NCI-H526 treated with DMSO at 0.1 percent for 48 hours (cell line): ENCODE measurements around the gene DNAAF3.
"Not testable (repeated sequence)": the region's sequence is repeated elsewhere in the genome, so short reads cannot be mapped to it uniquely, and the experiment has no call there.

ENCODE experiments used
- DNase-seq: peaks from one replicate; lab custom pipeline; 2025; lab: John Stamatoyannopoulos, UW

DNAAF3 gene

GRCh38 chr19:55175117-55175867 is 8.9 kb upstream of the DNAAF3 start:
- DNase-seq = peak; percentile 39

- DNase-seq = no peak
These were observed 8.2 kb upstream of the DNAAF3 start for GRCh38 chr19:55174425-55175116.

- DNase-seq = peak; percentile 62
These were observed 7.4 kb upstream of the DNAAF3 start for GRCh38 chr19:55173714-55174409.

DNA sequence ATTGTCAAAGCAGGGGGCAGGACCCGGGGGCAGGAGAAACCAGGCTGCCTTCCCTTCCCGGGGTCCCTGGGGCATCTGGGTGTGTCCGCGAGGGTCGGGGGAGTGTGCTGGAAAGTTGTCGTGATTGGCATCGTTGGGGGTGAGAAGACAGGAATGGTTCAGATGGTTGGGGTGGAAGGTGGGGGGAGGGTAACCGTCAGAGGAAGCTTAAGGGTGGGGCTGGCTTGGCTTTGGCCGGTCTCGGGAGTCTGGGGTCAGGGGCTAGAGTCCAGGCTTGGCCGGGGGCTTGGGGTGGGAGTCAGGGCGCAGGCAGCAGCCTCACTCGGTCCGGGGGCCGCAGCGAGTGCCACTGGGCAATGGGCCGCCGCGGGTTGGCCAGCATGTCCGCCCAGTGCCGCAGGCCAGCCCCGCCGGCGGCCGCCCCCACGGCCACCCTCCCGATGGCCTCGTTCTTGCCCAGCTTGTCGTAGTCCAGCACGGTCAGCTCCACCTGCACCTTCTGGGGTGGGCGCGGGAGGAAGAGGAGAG is 6.8 kb upstream of the DNAAF3 start:
- no peak for DNase-seq

- no peak for DNase-seq
These were observed 6.3 kb upstream of the DNAAF3 start for GRCh38 chr19:55172741-55173140.

DNA sequence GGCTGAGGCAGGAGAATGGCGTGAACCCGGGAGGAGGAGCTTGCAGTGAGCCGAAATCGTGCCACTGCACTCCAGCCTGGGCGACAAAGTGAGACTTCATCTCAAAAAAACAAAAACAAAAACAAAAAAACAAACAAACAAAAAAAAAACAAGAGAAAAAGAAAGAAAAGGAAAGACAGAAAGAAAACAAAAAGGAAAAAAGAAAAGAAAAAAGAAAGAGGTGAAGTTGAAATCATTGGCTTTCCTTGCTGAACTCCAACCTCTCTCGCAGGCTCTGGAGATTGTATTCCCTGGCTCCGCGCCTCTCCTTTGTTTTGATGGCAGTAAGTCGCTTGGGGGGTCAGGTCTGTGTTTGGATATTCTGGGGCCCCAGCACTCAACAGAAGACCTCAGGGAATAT is 5.9 kb upstream of the DNAAF3 start:
- DNase-seq = not testable (repeated sequence)

DNA sequence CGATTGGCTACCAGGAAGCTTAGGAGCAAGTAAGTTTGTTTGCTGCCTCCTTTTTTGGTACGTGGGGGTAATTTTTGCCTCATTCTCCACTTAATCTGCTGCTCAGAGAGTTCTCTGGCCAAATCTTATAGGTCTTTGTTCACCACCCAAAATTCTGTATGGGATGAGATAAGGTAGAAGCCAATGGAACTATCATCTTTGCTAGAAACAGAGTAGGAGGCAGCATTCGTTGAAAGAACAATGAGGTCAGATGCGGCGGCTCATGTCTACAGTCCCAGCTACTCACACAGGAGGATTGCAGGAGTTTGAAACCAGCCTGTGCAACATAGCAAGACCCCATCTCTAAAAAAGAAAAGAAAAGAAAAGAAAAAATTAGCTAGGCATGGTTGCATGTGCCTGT is 5.0 kb upstream of the DNAAF3 start:
- no peak for DNase-seq

DNA sequence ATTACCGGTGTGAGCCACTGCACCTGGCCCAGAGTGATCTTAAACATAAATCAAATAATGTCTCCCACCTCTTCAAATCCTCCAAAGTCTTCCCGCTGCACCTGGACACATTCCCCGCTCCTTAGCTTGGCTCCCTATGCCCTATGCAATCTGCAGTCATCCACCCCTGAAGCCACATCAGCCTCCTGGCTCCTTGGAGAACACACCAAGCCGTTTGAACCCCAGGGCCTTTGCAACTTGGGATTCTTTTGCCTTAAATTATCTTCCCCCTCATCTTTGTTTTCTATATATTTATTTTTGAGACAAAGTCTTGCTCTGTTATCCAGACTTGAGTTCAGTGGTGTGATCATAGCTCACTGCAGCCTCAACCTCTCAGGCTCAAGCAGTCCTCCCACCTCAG is 2.7 kb upstream of the DNAAF3 start:
- DNase-seq = no peak

DNA sequence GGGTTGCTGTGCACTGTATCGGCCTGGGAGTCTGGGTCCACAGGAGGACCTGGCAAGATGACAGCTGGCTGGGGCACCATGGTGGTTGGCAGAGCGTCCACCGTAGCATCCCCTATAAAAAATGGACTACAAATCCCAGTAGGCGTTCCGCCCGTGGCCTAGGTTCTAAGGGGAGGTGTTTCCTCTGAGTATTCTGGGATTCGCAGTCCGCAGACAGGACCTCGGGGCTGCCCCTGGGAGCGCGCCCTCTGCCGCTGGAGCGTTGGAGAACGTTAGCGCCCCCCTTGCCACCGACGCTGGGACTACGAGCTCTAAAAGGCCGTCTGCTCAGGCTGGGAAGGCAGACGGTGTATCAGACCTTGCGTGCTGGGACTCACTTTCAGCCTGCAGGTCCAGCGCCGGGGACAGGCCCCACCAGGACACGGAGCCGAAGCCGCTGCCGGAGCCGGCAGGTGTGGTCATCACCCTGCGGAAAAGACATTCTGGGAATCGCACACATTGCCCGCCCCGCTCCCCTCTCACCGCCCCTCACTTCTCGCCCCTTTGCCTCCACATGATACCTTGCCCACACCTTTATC is 372 bp downstream of the DNAAF3 start:
- peak; percentile 81 for DNase-seq

DNA sequence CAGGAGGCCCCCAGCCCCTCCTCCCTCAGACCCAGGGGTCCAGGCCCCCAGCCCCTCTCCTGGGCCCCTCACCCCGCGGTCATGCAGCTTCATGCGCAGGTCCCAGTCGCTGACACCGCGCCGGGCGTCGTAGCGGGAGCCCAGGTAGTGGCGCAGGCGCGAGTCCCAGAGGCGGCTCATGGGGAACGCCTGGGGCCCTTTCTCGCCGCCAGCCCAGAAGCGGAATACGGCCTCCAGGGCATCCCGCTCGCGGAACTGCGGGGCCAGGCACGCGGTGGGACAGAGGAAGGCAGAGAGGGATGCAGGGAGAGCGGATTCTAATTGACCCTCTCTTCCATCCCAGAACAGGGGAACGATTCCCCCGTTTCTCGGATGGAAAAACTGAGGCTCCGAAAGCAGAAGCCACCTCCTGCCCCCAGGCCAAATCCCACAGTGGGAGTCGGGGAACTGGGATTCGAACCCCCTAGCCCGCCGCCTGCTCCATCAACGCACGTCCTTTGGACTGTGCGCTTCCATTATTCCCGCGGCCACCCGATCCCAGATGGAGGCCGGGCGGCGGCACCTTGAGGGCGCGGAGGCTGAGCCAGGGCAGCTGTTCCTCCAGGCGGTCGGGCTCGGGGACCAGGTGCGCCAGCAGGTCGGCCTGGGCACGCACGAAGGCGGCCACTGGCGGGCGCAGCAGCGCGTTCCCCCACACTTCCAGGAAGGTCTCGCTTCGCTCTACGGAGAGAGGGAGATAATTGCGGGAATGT is 4.7 kb downstream of the DNAAF3 start:
- no peak for DNase-seq

DNA sequence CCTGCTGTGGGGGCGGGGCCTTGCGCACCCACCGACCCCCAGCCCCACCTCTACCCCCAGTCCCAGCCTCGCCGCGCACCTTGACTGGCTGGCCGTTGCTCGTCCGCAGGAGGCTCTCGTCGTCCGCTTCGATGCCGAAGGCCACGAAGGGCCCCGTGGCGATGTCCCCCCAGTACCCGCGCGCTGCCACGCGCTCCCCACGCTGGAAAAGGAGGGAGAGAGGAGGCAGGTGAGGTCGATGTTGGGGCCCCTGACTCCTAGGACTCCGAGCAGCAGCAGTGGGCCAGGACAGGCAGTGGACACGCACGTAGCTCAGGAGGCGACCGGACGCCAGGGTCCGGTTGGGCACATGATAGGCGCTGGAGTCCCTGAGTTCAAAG is 5.4 kb downstream of the DNAAF3 start:
- DNase-seq = no peak

DNA sequence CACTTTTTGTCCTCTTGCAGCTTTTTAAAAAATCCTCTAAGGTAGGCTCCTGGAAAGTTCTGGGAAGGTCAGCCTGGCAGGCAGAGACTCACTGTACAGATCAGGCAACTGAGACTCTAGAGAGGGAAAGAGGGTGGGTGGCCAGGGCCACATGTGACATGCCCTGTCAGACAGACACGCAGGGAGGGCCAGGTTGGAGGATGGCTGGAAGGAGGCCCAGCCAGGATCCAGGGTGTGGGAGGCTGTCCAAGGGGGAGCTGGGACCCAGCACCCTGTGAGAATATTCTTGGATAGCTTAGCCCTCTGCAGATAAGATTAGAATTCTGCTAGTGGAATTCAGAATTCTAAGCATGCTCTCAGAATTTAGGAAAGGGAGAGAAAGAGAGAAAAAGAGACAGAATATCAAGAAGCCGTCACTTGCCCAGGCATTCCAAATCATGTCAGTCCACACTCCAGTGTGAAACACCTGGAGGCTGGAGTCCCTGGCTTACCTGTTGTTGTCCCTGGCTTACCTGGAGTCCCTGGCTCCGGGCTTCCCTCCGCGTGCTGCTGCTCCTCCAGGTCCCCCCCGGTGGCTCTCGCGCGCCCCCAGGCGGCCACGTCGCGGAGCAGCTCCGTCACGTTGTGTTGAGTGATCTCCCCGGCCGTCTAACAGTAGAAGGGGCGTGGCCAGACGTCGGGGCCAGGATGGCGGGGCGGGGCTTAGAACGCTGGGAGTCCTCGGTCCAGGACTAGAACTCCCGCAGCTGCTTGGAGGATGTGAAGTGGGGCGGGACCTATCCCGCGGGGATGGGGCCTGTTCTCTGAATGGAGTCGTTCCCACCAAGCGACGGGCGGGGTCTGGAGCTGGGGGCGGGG is 6.1 kb downstream of the DNAAF3 start:
- DNase-seq = peak; percentile 94

DNA sequence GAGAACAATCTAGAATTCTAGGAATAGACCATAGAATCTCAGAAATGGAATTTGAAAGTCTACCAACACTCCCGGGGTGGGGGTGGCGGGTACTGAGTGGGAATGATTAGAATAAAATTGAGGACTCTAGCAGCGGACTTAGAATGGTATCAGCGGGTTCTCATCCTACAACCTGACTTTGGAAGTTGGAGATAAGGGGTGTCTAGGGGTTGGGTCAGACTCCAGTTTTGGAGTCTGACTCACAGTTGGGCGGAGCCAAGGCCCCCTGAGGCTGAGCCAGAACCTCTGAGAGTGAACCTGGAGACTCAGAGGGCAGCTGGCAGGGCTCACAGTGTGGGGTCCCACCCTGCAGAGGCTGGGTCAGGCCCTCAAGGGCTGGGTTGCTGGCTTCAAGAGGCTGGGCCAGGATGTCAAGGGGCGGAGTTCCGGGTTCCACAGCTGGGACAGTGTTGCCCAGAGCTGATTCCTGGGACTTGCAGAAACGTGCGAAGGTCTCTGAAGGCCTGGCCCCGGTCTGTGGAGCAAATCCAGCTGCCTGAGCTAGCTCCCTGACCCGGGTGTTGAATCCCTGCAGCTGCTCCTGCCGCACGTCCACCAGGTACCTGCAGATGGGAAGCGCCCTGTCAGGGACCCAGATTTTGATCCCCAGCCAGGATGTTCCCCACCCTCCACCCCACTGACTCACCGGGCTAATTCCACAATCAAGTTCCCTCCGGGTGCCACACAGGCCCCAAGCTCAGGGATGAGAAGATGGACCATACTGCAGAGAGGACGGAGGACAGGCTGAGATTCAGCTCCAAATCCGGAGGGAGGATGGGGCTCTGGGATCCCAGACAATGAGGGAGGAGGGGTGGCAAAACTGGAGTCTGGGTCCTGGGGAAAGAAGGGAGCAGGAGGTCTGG is 7.3 kb downstream of the DNAAF3 start:
- DNase-seq = no peak

- no peak for DNase-seq
These were observed 8.0 kb downstream of the DNAAF3 start for GRCh38 chr19:55158423-55158822.

GRCh38 chr19:55157064-55157908 is 9.1 kb downstream of the DNAAF3 start, which contains the start of gene TNNI3:
TSS of gene TNNI3 (minus strand) at chr19:55157732. CDS start at chr19:55157589, 143 bp downstream.
- no peak for DNase-seq

GRCh38 chr19:55156202-55157063 is 10.0 kb downstream of the DNAAF3 start:
- peak; percentile 93 for DNase-seq

- DNase-seq = not testable (repeated sequence)
These were observed 10.6 kb downstream of the DNAAF3 start for GRCh38 chr19:55155784-55156183.
